Daoy (cell line): ENCODE data around the gene CHIT1. TPM values are rescaled to one million over a fixed set of nuclear protein-coding genes. Genes with fewer than 3 reads are reported as not detected.
"Not testable (repeated sequence)": the region's sequence is repeated elsewhere in the genome, so short reads cannot be mapped to it uniquely, and the experiment has no call there.

Experiments used
- DNase-seq: peaks from one replicate; pipeline ENCODE4 v3.0.0-alpha.2; 2015; ENCODE audit warnings: low read depth
- total RNA-seq: library from RNA; depleted of rRNA; stranded (reverse); fragments of >200 nt; shearing (Covaris generic); gene quantifications from 2 replicates; pipeline ENCODE4 v1.2.3, GENCODE V29; 2014; rRNA removed

CHIT1 gene
- not detected in 2 replicates for total RNA-seq

GRCh38 chr1:203229471-203230135, at the start of gene CHIT1:
TSS of gene CHIT1 (minus strand) at chr1:203229673. CDS start at chr1:203229636, 37 bp downstream.
- no peak for DNase-seq

GRCh38 chr1:203278885-203279406, 49.5 kb upstream of the CHIT1 start:
- DNase-seq = no peak

DNA sequence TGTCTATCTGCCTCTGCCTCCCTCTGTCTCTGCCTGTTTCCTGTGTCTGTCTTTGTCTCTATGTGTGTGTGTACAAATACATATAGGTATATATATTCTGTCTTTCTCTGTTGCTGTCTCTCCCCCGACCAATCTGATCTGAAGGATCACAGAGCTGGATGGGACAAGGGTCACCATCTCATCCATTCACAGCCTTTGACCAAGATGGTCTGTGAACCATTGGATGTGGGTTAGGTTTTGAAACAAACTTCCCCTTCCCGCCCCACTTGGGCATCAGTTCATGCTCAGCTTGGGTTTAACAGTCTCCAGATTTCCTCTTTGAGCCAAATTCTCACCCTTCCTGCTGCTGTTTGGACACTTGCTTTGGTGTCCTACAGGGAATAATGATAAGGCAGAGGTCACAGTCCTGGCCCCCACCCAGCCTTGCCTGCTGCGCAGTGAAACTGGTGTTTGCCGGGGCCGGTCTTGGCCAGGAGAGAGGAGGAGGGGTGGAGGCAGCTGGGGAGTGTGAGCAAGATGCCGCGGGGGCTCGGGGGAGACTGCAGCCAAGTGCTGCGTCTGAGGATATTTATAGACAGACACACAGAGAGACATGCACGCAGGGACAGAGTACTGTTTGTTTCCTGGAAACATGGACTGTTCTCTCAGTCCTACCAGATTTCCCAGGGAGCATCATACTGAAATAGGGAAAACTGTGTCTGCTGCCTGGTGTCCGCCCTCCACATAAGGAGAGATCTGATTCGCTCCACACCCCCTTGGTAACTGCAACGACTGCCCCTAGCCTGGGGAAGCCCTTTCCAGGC, 48.8 kb upstream of the CHIT1 start:
- DNase-seq = peak; percentile 43

- DNase-seq = no peak
Observed at GRCh38 chr1:203276916-203277545, 47.6 kb upstream of the CHIT1 start.

DNA sequence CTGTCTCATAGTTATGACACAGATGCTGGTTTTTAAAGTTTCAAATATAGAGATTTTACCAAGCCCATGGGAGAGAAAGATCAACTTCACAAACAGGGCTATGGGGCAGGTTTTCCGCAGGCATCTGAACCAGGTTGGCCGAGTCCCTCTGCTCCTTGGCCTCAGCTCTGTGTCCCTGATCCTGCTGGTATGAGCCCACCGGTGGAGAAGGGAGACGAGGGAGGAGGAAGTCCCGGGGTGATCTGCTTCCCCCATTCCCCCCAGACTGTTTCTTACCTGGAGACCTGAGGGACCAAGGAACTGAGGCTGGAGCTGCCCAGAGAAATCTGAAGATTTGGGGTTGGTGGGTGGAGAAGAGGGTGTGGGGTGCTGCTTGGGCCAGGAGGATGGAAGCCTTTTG, 46.9 kb upstream of the CHIT1 start:
- no peak for DNase-seq

DNA sequence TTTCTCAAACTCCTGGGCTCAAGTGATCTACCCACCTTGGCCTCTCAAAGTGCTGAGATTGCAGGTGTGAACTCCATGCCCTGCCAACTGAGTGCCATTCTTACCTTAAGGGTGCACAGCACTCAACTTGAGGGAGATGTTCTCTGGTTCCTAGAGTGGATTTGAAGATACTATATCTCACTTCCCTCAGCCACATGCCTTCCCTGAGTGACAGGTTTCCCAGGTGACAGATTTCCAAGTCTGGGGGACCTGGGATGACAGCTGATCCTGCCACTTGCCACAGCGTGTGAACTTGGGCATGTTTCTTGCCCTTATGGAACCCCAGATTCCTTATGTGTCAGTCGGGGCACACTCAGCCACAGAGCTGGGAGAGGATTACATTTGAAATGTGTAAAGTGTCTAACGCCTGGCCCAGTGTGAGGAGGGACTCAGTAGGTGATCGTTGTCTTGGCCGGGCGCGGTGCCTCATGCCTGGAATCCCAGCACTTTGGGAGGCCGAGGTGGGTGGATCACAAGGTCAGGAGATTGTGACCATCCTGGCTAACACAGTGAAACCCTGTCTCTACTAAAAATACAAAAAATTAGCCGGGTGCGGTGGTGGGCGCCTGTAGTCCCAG, 46.3 kb upstream of the CHIT1 start:
- DNase-seq = no peak

DNA sequence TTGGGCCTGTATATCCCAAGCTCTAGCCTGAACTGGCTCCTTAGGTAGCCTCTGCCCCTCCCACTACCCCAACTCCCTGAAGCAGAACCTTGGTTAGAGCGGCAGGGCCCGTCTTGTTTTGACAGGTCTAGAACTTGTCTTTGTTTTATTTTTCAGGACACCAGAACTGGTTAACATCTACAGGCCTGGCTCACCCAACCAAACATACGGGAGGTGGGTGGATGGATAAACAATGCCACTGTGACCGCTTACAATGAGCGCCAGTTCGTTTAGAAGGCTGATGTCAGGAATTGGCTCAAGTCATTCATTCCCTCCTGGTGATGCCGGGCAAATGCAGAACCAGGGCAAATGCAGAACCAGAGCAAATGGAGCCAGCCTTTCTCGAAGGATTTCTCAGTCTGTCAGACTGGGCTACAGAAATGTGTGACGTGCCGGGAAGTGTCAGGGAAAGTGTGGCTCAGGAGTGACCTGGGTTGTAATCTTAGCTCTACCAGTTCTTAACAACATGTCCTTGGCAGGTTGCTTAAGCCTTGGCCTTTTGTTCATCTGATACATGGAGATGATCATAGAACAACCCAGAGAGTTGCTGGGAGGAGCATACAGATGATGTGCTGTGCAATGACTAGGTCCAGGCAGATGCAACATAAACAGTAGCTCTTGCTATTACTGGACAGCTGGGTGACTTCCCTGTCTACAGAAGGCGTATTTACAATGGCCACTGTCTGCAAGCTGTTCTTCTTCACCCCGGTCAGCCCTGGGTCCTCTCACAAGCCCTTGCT, 45.3 kb upstream of the CHIT1 start:
- no peak for DNase-seq

DNA sequence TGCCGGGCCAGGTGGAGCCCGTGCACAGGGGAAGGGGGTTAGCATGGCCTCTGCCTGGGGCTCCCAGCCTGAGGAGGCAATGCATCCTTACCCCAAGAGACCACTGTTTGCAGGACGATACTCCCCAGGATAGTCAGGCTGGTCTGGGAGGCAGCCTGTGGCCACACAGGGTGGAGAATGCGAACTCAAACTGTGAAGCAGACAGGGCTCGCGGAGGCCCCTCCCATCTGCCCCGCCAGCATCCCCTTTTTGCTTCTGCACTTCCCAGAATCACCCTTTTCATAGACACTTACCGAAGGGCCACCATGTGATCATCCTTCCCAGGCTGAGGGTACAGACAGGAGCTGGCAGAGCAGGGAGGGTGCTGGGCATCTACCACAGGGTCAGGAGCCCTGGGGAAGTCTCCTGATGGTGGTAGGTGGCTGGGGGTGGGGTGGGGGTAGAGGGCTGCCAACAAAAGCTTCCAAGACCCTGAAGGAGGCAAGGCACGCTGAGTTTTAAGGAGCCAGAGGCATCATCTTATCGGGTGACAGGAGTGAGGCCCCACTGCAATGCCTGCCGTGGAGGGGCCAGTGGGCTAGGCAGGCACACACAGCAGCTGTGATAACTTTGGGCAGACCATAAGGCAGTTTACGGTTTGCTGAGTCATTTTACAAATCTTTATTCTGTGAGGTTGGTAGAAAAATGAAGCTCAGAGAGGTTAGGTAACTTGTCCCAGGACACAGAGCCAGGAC, 44.6 kb upstream of the CHIT1 start:
- DNase-seq = no peak

GRCh38 chr1:203273206-203273868, 43.9 kb upstream of the CHIT1 start:
- DNase-seq = peak; percentile 93

DNA sequence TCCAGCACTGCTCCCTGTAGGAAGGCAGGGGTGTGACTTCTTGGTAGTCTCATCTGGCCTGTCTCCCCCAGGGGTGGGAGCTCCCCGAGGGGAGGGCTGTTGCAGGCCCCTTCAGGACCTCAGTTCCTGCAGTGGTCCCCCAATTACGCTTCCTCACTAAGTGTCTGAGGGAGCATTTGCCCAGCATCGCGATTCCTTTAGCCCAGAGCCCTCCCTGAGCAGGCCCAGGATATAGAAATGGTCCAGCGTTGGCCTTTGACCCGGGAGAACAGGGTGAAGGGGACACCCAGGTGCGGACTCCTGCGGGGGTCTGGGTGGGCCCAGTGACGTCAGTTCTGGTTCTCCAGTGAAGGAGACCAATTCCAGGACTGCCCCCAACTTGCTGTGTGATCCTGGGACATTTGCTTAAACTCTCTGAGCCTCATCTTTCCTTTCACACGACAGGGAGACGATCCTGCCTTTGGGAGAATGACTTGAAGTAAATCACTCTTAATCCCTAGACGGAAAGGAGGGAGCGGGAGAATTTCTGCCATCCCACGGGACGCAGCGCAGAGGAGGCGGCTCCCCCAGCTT, 43.2 kb upstream of the CHIT1 start:
- no peak for DNase-seq

GRCh38 chr1:203271962-203272632, 42.6 kb upstream of the CHIT1 start:
- DNase-seq = no peak

GRCh38 chr1:203271018-203271743, 41.7 kb upstream of the CHIT1 start:
- peak; percentile 66 for DNase-seq

GRCh38 chr1:203270448-203270847, 41.0 kb upstream of the CHIT1 start:
- DNase-seq = no peak

GRCh38 chr1:203269654-203270020, 40.2 kb upstream of the CHIT1 start:
- DNase-seq = no peak

DNA sequence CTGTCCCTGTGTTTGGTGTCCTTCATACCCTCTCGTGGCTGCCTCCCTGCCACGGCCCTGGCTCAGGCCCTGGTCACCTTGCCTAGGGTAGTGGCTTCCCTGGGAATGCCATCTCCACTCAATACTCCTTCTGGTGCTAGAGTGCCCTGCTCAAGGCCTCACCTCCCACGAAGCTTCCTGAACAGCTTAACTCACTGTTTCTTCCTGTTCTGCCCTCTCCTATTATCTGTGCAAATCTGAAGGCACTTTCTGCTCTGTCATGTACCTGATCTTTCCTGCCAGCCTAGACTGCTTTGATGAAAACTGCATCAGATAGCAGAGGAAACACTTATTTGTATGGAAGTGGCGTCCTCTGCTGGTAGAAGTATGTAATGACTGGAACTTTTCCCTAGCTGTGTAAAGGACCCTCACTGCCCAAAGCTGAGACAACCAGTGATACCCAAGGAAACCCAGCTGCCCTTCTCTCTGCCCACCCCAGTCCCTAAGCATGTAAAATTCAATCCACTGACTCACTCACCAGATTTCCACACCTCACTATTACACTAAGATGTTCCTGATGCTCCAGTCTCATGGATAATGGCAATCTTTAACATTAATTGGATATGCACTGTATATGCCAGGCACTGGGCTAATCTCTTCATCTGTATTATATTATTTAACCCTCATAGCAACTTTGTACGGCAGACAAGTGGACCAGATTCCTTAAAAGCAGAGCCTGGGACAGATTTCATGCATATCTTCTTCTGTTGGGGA, 39.6 kb upstream of the CHIT1 start:
- peak; percentile 76 for DNase-seq

DNA sequence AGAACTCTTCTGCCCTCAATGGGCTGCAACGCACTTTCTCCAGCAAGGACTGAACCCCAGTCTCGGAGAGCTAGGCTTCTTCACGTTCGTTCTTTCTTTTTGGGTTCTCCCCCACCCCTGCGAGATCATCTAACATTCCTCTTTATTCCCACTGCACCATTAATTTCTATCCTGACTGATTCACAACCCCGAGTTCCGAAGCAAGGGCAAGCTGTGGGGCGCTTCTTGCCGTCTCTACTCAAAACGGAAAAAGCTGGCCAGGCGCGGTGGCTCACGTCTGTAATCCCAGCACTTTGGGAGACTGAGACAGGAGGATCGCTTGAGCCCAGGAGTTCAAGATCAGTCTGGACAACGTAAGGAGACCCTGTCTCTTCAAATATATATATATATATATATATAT, 38.4 kb upstream of the CHIT1 start:
- DNase-seq = no peak

DNA sequence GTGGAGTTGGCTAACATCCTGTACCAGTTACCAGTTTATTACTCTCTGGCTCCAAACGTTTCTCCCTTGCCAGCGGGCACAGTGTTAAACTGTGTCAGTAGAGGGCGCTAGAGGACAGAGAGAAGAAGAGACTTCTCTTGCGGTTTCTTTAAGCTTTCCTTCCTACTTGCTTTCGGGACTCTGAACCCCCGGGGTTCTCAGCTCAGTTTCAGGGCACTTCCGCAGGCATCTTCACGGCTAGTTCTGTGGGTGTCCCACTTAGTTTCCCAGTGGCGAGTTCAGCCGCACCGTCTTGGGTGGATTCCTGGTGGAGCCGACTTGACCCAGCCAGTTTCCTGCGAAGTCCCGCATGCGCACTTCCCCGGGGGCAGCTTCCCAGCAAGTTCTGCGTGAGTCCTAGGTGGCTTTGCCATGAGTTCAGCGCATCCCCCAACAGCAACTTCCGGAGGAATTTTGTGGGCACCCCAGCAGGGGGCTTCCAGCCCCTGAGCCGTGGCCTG, 37.9 kb upstream of the CHIT1 start:
- peak; percentile 85 for DNase-seq

DNA sequence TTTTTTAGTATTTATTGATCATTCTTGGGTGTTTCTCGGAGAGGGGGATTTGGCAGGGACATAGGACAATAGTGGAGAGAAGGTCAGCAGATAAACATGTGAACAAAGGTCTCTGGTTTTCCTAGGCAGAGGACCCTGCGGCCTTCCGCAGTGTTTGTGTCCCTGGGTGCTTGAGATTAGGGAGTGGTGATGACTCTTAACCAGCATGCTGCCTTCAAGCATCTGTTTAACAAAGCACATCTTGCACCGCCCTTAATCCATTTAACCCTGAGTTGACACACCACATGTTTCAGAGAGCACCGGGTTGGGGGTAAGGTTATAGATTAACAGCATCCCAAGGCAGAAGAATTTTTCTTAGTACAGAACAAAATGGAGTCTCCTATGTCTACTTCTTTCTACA, 36.7 kb upstream of the CHIT1 start:
- not testable (repeated sequence) for DNase-seq
